Gastrocnemius medialis (tissue), 4 donors: ENCODE measurements around the gene GATC.

Source experiments
- CTCF ChIP-seq, 5 experiments: fragments of 450-650 bp in 3 of 5; fragments of 200-600 bp in 2 of 5; sonication (generic) in 2 of 5; IDR thresholded peaks in 4 of 5; conservative IDR thresholded peaks in 1 of 5; 1 replicate in 4 of 5; 2 replicates in 1 of 5; pipeline ENCODE4 v1.5.1; 2016 to 2019; ENCODE audit warnings: antibody characterized with exemption in 5 of 5, mild to moderate bottlenecking in 3 of 5, moderate library complexity in 3 of 5
- POLR2A ChIP-seq, 2 donors: fragments of 450-650 bp; IDR thresholded peaks; one replicate each; pipeline ENCODE4 v1.6.1; 2017; ENCODE audit warnings: antibody characterized with exemption in 2 of 2, mild to moderate bottlenecking in 2 of 2, moderate library complexity in 2 of 2

GRCh38 chr12:120421701-120422100, 24.5 kb upstream of the GATC start:
- TF ChIP-seq POLR2A (IDR thresholded peaks at IDR 0.05): no peak
- TF ChIP-seq CTCF (IDR thresholded peaks at IDR 0.05 in 4 of 5, conservative IDR thresholded peaks at IDR 0.05 in 1 of 5): no peak
